ENCODE data around the gene TBX1.

DNA sequence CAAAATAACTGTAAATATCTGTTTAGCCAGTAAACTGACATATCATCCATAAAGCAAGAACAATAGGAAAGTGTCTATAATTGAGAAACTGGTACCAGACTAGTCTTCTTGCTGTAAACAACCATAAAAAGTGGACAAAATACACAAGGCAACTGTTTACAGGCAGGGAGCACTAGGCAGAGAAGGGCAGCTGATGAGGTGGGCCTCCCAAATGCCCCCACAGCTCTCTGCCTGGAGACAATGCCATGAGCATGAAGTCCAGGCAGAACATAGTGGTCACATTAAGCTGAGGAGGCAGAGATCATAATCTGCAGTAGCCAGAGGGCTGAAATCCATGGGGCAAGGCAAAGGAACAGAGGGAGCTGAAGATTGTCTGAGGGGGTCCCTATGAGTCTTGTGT is 30.7 kb downstream of the TBX1 start:
- TF ChIP-seq POLR2A (IDR thresholded peaks at IDR 0.05) (no peak), POLR2AphosphoS5 (IDR thresholded peaks at IDR 0.05) (no peak)

Measured in prostate gland (tissue), 1 donor.